Sigmoid colon (tissue), 4 donors: ENCODE data around the gene OXCT2.

Source experiments
- CTCF ChIP-seq, 4 experiments: fragments of 450-650 bp in 3 of 4; fragments of 200-600 bp in 1 of 4; IDR thresholded peaks; one replicate each; pipeline ENCODE4 v1.5.1; 2016 to 2019; ENCODE audit warnings: antibody characterized with exemption in 4 of 4, mild to moderate bottlenecking in 3 of 4, moderate library complexity in 2 of 4
- POLR2AphosphoS5 ChIP-seq, 4 donors: sonication (generic); formaldehyde crosslinking; IDR thresholded peaks; one replicate each; pipeline ENCODE4 v1.6.1; 2017; ENCODE audit warnings: antibody characterized with exemption in 4 of 4

GRCh38 chr1:39721664-39722063, 49.5 kb downstream of the OXCT2 start:
- TF ChIP-seq CTCF (IDR thresholded peaks at IDR 0.05) = no peak
- no peak for TF ChIP-seq POLR2AphosphoS5 (IDR thresholded peaks at IDR 0.05)
